Uterus (tissue), 2 donors: ENCODE measurements around the gene DEAF1.

Experiments used
- POLR2A ChIP-seq, 2 donors: fragments of 450-650 bp; IDR thresholded peaks; one replicate each; pipeline ENCODE4 v1.6.1; 2016; ENCODE audit warnings: antibody characterized with exemption in 2 of 2, mild to moderate bottlenecking in 1 of 2, moderate library complexity in 1 of 2
- TF ChIP-seq, protein P1 (sequence below), 4 experiments: fragments of 200-600 bp in 2 of 4; fragments of 450-650 bp in 2 of 4; sonication (generic) in 2 of 4; IDR thresholded peaks; one replicate each; pipeline ENCODE4 v1.5.1; 2016 to 2019; ENCODE audit warnings: antibody characterized with exemption in 4 of 4, mild to moderate bottlenecking in 2 of 4, moderate library complexity in 1 of 4

DNA sequence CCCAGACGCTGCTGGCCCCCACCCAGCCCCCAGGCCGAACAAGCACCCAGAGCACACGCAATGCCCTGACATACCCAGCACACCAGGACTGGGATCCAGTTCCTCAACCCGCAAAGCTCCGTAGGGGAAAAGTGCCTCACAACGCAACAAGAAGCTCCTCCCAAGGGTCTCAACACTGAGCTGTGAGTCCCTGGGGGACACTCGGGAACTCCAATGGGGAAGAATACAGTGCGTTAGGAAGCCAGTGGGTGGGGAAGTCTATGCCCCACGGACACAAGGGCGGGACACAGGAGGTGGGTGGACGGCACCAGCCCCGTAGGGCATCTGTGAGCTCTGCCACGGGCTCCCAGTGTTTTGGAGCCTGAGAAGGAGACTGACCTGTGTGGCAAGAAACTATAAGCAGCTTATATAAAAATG lies 1.6 kb downstream of the DEAF1 start:
- TF ChIP-seq POLR2A (IDR thresholded peaks at IDR 0.05), result no peak
- TF ChIP-seq, protein P1, sequence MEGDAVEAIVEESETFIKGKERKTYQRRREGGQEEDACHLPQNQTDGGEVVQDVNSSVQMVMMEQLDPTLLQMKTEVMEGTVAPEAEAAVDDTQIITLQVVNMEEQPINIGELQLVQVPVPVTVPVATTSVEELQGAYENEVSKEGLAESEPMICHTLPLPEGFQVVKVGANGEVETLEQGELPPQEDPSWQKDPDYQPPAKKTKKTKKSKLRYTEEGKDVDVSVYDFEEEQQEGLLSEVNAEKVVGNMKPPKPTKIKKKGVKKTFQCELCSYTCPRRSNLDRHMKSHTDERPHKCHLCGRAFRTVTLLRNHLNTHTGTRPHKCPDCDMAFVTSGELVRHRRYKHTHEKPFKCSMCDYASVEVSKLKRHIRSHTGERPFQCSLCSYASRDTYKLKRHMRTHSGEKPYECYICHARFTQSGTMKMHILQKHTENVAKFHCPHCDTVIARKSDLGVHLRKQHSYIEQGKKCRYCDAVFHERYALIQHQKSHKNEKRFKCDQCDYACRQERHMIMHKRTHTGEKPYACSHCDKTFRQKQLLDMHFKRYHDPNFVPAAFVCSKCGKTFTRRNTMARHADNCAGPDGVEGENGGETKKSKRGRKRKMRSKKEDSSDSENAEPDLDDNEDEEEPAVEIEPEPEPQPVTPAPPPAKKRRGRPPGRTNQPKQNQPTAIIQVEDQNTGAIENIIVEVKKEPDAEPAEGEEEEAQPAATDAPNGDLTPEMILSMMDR (IDR thresholded peaks at IDR 0.05), result no peak
